Measurements from ENCODE around the gene ATP8B4. TPM values are rescaled to one million over a fixed set of nuclear protein-coding genes. Genes with fewer than 3 reads are reported as not detected.

ATP8B4 gene
- total and polyA plus RNA-seq, 5 donors from 2014 or later = 2.8 TPM; not detected in 4

- peaks cover 0 to 5% (median 3%) of the 10 kb centered on the region in 7 donors for H3K9me3 Mint-ChIP-seq
- no peak for DNase-seq
- ATAC-seq (ENCODE audit: low read depth in 2 of 2) = no peak
- H3K36me3 Mint-ChIP-seq = no peaks in the 10 kb centered on the region
- no peaks in the 10 kb centered on the region for H3K9me3 ChIP-seq (ENCODE audit: control insufficient read depth in 2 of 2, low read length in 2 of 2)
- H3K4me3 ChIP-seq (ENCODE audit: low read depth, low read length) = no peak overlapping the region
- no peak overlapping the region for H3K27ac Mint-ChIP-seq
- peaks cover 23% of the 10 kb centered on the region for H3K27me3 Mint-ChIP-seq
- peaks cover 11% of the 10 kb centered on the region for H3K27me3 ChIP-seq (ENCODE audit: control insufficient read depth, insufficient read depth, low read length)
- H3K4me1 ChIP-seq (ENCODE audit: control insufficient read depth, insufficient read depth, low read length, poor library complexity, severe bottlenecking) = no peaks in the 10 kb centered on the region
- no peaks in the 10 kb centered on the region for H3K36me3 ChIP-seq (ENCODE audit: control insufficient read depth, insufficient read depth, low read length)
- no peak overlapping the region for H3K4me3 Mint-ChIP-seq
- H3K27ac ChIP-seq (ENCODE audit: insufficient read depth, low read length, poor library complexity, severe bottlenecking) = no peak overlapping the region
- H3K4me1 Mint-ChIP-seq = peaks cover 0 to 4% (median 3%) of the 10 kb centered on the region in 4 donors
Measured at GRCh38 chr15:50113992-50114780, 4.8 kb downstream of the ATP8B4 start.

- peaks cover 11% of the 10 kb centered on the region for H3K27me3 ChIP-seq (ENCODE audit: control insufficient read depth, insufficient read depth, low read length)
- ATAC-seq (ENCODE audit: low read depth in 2 of 2) = no peak
- Mint-ChIP-seq H3K4me1 (peaks cover 3 to 10% (median 6%) of the 10 kb centered on the region in 4 donors), H3K27ac (no peak overlapping the region), H3K9me3 (peaks cover 0 to 5% (median 3%) of the 10 kb centered on the region in 7 donors), H3K4me3 (no peak overlapping the region), H3K27me3 (peaks cover 29% of the 10 kb centered on the region), H3K36me3 (no peaks in the 10 kb centered on the region)
- no peaks in the 10 kb centered on the region for H3K9me3 ChIP-seq (ENCODE audit: control insufficient read depth in 2 of 2, low read length in 2 of 2)
- no peaks in the 10 kb centered on the region for H3K4me1 ChIP-seq (ENCODE audit: control insufficient read depth, insufficient read depth, low read length, poor library complexity, severe bottlenecking)
- no peak for DNase-seq
- no peak overlapping the region for H3K4me3 ChIP-seq (ENCODE audit: low read depth, low read length)
- H3K36me3 ChIP-seq (ENCODE audit: control insufficient read depth, insufficient read depth, low read length) = no peaks in the 10 kb centered on the region
- H3K27ac ChIP-seq (ENCODE audit: insufficient read depth, low read length, poor library complexity, severe bottlenecking) = no peak overlapping the region
Measured at GRCh38 chr15:50113187-50113505, 5.9 kb downstream of the ATP8B4 start.

- Mint-ChIP-seq H3K27ac (no peak overlapping the region), H3K4me1 (peaks cover 3 to 10% (median 6%) of the 10 kb centered on the region in 4 donors), H3K36me3 (no peaks in the 10 kb centered on the region), H3K27me3 (peaks cover 26% of the 10 kb centered on the region), H3K9me3 (peaks cover 0 to 5% (median under 1%) of the 10 kb centered on the region in 7 donors), H3K4me3 (no peak overlapping the region)
- ATAC-seq (ENCODE audit: low read depth in 2 of 2) = no peak
- DNase-seq = no peak
- H3K27me3 ChIP-seq (ENCODE audit: control insufficient read depth, insufficient read depth, low read length) = peaks cover 11% of the 10 kb centered on the region
- H3K9me3 ChIP-seq (ENCODE audit: control insufficient read depth in 2 of 2, low read length in 2 of 2) = no peaks in the 10 kb centered on the region
- H3K4me1 ChIP-seq (ENCODE audit: control insufficient read depth, insufficient read depth, low read length, poor library complexity, severe bottlenecking) = no peaks in the 10 kb centered on the region
- H3K4me3 ChIP-seq (ENCODE audit: low read depth, low read length) = no peak overlapping the region
- H3K27ac ChIP-seq (ENCODE audit: insufficient read depth, low read length, poor library complexity, severe bottlenecking) = no peak overlapping the region
- no peaks in the 10 kb centered on the region for H3K36me3 ChIP-seq (ENCODE audit: control insufficient read depth, insufficient read depth, low read length)
Measured at GRCh38 chr15:50112488-50113186, 6.4 kb downstream of the ATP8B4 start.

GRCh38 chr15:50110285-50110684 lies 8.7 kb downstream of the ATP8B4 start:
- peaks cover 18% of the 10 kb centered on the region for H3K27me3 Mint-ChIP-seq
- H3K27me3 ChIP-seq (ENCODE audit: control insufficient read depth, insufficient read depth, low read length) = peaks cover 6% of the 10 kb centered on the region
- H3K9me3 Mint-ChIP-seq = peaks cover 0 to 4% (median 0%) of the 10 kb centered on the region in 7 donors
- ATAC-seq (ENCODE audit: low read depth in 2 of 2) (no peak), DNase-seq (no peak)
- H3K4me1 Mint-ChIP-seq = peaks cover 3 to 10% (median 6%) of the 10 kb centered on the region in 4 donors
- no peak overlapping the region for H3K27ac Mint-ChIP-seq
- no peaks in the 10 kb centered on the region for H3K9me3 ChIP-seq (ENCODE audit: control insufficient read depth in 2 of 2, low read length in 2 of 2)
- no peaks in the 10 kb centered on the region for H3K36me3 ChIP-seq (ENCODE audit: control insufficient read depth, insufficient read depth, low read length)
- no peak overlapping the region for H3K27ac ChIP-seq (ENCODE audit: insufficient read depth, low read length, poor library complexity, severe bottlenecking)
- no peaks in the 10 kb centered on the region for H3K4me1 ChIP-seq (ENCODE audit: control insufficient read depth, insufficient read depth, low read length, poor library complexity, severe bottlenecking)
- H3K36me3 Mint-ChIP-seq = no peaks in the 10 kb centered on the region
- no peak overlapping the region for H3K4me3 Mint-ChIP-seq
- no peak overlapping the region for H3K4me3 ChIP-seq (ENCODE audit: low read depth, low read length)

- no peaks in the 10 kb centered on the region for H3K9me3 ChIP-seq (ENCODE audit: control insufficient read depth in 2 of 2, low read length in 2 of 2)
- DNase-seq = peak in 1 of 3 donors; percentile 8
- Mint-ChIP-seq H3K4me3 (no peak overlapping the region), H3K36me3 (no peaks in the 10 kb centered on the region), H3K27me3 (peaks cover 17% of the 10 kb centered on the region), H3K27ac (no peak overlapping the region), H3K4me1 (peaks cover 3 to 10% (median 6%) of the 10 kb centered on the region in 4 donors), H3K9me3 (peaks cover 0 to 2% (median 0%) of the 10 kb centered on the region in 7 donors)
- no peak overlapping the region for H3K4me3 ChIP-seq (ENCODE audit: low read depth, low read length)
- no peaks in the 10 kb centered on the region for H3K36me3 ChIP-seq (ENCODE audit: control insufficient read depth, insufficient read depth, low read length)
- H3K27me3 ChIP-seq (ENCODE audit: control insufficient read depth, insufficient read depth, low read length) = peaks cover 6% of the 10 kb centered on the region
- ATAC-seq (ENCODE audit: low read depth in 2 of 2) = no peak
- no peaks in the 10 kb centered on the region for H3K4me1 ChIP-seq (ENCODE audit: control insufficient read depth, insufficient read depth, low read length, poor library complexity, severe bottlenecking)
- H3K27ac ChIP-seq (ENCODE audit: insufficient read depth, low read length, poor library complexity, severe bottlenecking) = no peak overlapping the region
Measured at GRCh38 chr15:50109076-50109987, 9.7 kb downstream of the ATP8B4 start.

- Mint-ChIP-seq H3K27ac (peak overlapping the region in 1 of 3 donors; percentile 17), H3K9me3 (peaks cover 0 to 2% (median 0%) of the 10 kb centered on the region in 7 donors), H3K36me3 (no peaks in the 10 kb centered on the region), H3K27me3 (peaks cover 21% of the 10 kb centered on the region), H3K4me3 (no peak overlapping the region), H3K4me1 (peaks cover 3 to 10% (median 6%) of the 10 kb centered on the region in 4 donors)
- Histone ChIP-seq H3K27ac (ENCODE audit: insufficient read depth, low read length, poor library complexity, severe bottlenecking) (no peak overlapping the region), H3K36me3 (ENCODE audit: control insufficient read depth, insufficient read depth, low read length) (no peaks in the 10 kb centered on the region), H3K9me3 (ENCODE audit: control insufficient read depth in 2 of 2, low read length in 2 of 2) (no peaks in the 10 kb centered on the region), H3K4me1 (ENCODE audit: control insufficient read depth, insufficient read depth, low read length, poor library complexity, severe bottlenecking) (no peaks in the 10 kb centered on the region), H3K4me3 (ENCODE audit: low read depth, low read length) (no peak overlapping the region), H3K27me3 (ENCODE audit: control insufficient read depth, insufficient read depth, low read length) (peaks cover 6% of the 10 kb centered on the region)
- no peak for ATAC-seq (ENCODE audit: low read depth in 2 of 2)
- no peak for DNase-seq
Measured at GRCh38 chr15:50108461-50108860, 10.6 kb downstream of the ATP8B4 start.

- H3K9me3 Mint-ChIP-seq = peaks cover 0 to 2% (median 0%) of the 10 kb centered on the region in 7 donors
- H3K27ac Mint-ChIP-seq = peak overlapping the region in 1 of 3 donors; percentile 17
- ATAC-seq (ENCODE audit: low read depth in 2 of 2) (peak; percentile 28 to 50), DNase-seq (peak in 1 of 3 donors; percentile 9)
- peaks cover 6% of the 10 kb centered on the region for H3K27me3 ChIP-seq (ENCODE audit: control insufficient read depth, insufficient read depth, low read length)
- no peak overlapping the region for H3K4me3 Mint-ChIP-seq
- no peaks in the 10 kb centered on the region for H3K9me3 ChIP-seq (ENCODE audit: control insufficient read depth in 2 of 2, low read length in 2 of 2)
- no peak overlapping the region for H3K4me3 ChIP-seq (ENCODE audit: low read depth, low read length)
- H3K4me1 ChIP-seq (ENCODE audit: control insufficient read depth, insufficient read depth, low read length, poor library complexity, severe bottlenecking) = no peaks in the 10 kb centered on the region
- H3K27ac ChIP-seq (ENCODE audit: insufficient read depth, low read length, poor library complexity, severe bottlenecking) = no peak overlapping the region
- H3K4me1 Mint-ChIP-seq = peaks cover 3 to 10% (median 6%) of the 10 kb centered on the region in 4 donors
- no peaks in the 10 kb centered on the region for H3K36me3 ChIP-seq (ENCODE audit: control insufficient read depth, insufficient read depth, low read length)
- no peaks in the 10 kb centered on the region for H3K36me3 Mint-ChIP-seq
- H3K27me3 Mint-ChIP-seq = peaks cover 21% of the 10 kb centered on the region
Measured at GRCh38 chr15:50107591-50108408, 11.2 kb downstream of the ATP8B4 start.

Data from CD4-positive, CD25-positive, alpha-beta regulatory T cell (primary cell).